Endothelial cell of umbilical vein (primary cell): ENCODE data around the gene MORC1. TPM values are rescaled to one million over a fixed set of nuclear protein-coding genes. Genes with fewer than 3 reads are reported as not detected.

Source experiments
- BruUV-seq: library from RNA; stranded (reverse); fragments of 400-500 nt; replicated peaks from 2 replicates; lab custom pipeline; 2021; lab: Mats Ljungman, UMichigan
- CTCF ChIA-PET: fragments of 300-600, 350-600 bp; sonication (Branson Sonifier 250); formaldehyde crosslinking; loops from one replicate; lab custom pipeline; 2021; ENCODE audit warnings: antibody characterized with exemption, inconsistent platforms; lab: Charles Lee
- POLR2A ChIA-PET: fragments of 300-600, 350-600 bp; sonication (Branson Sonifier 250); formaldehyde crosslinking; loops from one replicate; lab custom pipeline; 2021; ENCODE audit warnings: antibody characterized with exemption, inconsistent platforms; lab: Charles Lee
- DNase-seq: peaks from one replicate; pipeline ENCODE4 v3.0.0-alpha.2; 2011; ENCODE audit warnings: low read depth, low spot score
- FAIRE-seq: peaks from 2 replicates; lab custom pipeline; 2011; peaks lifted over from hg19 to GRCh38; lab: Jason Lieb, UNC
- H2AFZ ChIP-seq: 2 replicates; pipeline ENCODE4 v1.6.0; 2012; ENCODE audit warnings: low read depth, low read length, control low read depth, inconsistent platforms
- H3K27ac ChIP-seq: 2 replicates; pipeline ENCODE4 v1.5.1; 2011; ENCODE audit warnings: low read depth, mild to moderate bottlenecking, control low read depth, low read length, moderate library complexity; ENCODE audit not compliant: insufficient read depth
- H3K27me3 ChIP-seq, 2 experiments: 2 replicates each; pipeline versions ENCODE4 v1.6.0 to v1.6.1; 2011; ENCODE audit warnings: low read length in 2 of 2, mixed read lengths in 1 of 2; ENCODE audit not compliant: control insufficient read depth in 2 of 2, insufficient read depth in 2 of 2
- H3K36me3 ChIP-seq, 2 experiments: 2 replicates in 1 of 2; 3 replicates in 1 of 2; pipeline ENCODE4 v1.5.1; 2011; ENCODE audit warnings: low read length in 2 of 2, mild to moderate bottlenecking in 1 of 2, moderate library complexity in 1 of 2; ENCODE audit not compliant: control insufficient read depth in 2 of 2, insufficient read depth in 2 of 2; ENCODE audit errors: extremely low read depth in 1 of 2
- H3K4me1 ChIP-seq: 3 replicates; pipeline ENCODE4 v1.5.1; 2011; ENCODE audit warnings: mild to moderate bottlenecking, low read length; ENCODE audit not compliant: control insufficient read depth, insufficient read depth; ENCODE audit errors: extremely low read depth
- H3K4me2 ChIP-seq: 2 replicates; pipeline ENCODE4 v1.6.1; 2011; ENCODE audit warnings: low read length, control low read depth, mixed read lengths; ENCODE audit not compliant: insufficient read depth
- H3K4me3 ChIP-seq, 3 experiments: fragments of 200-600 bp in 1 of 3; sonication (generic), shearing (Covaris generic) in 1 of 3; replicated peaks in 1 of 3; 2 replicates each; pipeline ENCODE4 v1.5.1; 2011 to 2016; ENCODE audit warnings: control low read depth in 3 of 3, low read length in 3 of 3, mild to moderate bottlenecking in 2 of 3, inconsistent platforms in 1 of 3, low read depth in 1 of 3, moderate library complexity in 1 of 3; ENCODE audit not compliant: insufficient read depth in 1 of 3
- H3K79me2 ChIP-seq: 2 replicates; pipeline ENCODE4 v1.6.0; 2012; ENCODE audit warnings: low read length, inconsistent platforms; ENCODE audit not compliant: control insufficient read depth, insufficient read depth
- H3K9ac ChIP-seq: replicated peaks from 2 replicates; pipeline ENCODE3; 2011; ENCODE audit warnings: low read length, control low read depth; ENCODE audit not compliant: insufficient read depth; ENCODE audit errors: extremely low read depth
- H3K9me1 ChIP-seq: replicated peaks from 3 replicates; pipeline ENCODE4 v1.6.0; 2011; ENCODE audit warnings: mild to moderate bottlenecking, low read length; ENCODE audit not compliant: control insufficient read depth, insufficient read depth; ENCODE audit errors: extremely low read depth
- H3K9me3 ChIP-seq: replicated peaks from 2 replicates; pipeline ENCODE4 v1.5.1; 2012; ENCODE audit warnings: low read length, inconsistent platforms; ENCODE audit not compliant: control insufficient read depth, insufficient read depth
- H4K20me1 ChIP-seq: replicated peaks from 2 replicates; pipeline ENCODE3; 2011; ENCODE audit warnings: mild to moderate bottlenecking, low read length; ENCODE audit not compliant: control insufficient read depth, insufficient read depth; ENCODE audit errors: extremely low read depth
- CTCF ChIP-seq, 2 donors: IDR thresholded peaks; 1 replicate in 1 of 2; 2 replicates in 1 of 2; pipeline ENCODE4 v1.5.1; 2011; ENCODE audit warnings: low read length in 2 of 2, mild to moderate bottlenecking in 2 of 2, moderate library complexity in 2 of 2, control low read depth in 1 of 2, inconsistent platforms in 1 of 2, low read depth in 1 of 2; ENCODE audit not compliant: insufficient read depth in 1 of 2; ENCODE audit errors: extremely low read depth in 1 of 2
- EZH2 ChIP-seq: IDR thresholded peaks from 2 replicates; pipeline ENCODE4 v1.6.1; 2012; ENCODE audit warnings: borderline replicate concordance, low read depth, mild to moderate bottlenecking, moderate library complexity, low read length, inconsistent platforms; ENCODE audit not compliant: severe bottlenecking
- FOS ChIP-seq: IDR thresholded peaks from 2 replicates; pipeline ENCODE4 v1.6.1; 2011; ENCODE audit warnings: mild to moderate bottlenecking, low read length, moderate library complexity, borderline replicate concordance; ENCODE audit not compliant: insufficient read depth
- GATA2 ChIP-seq: IDR thresholded peaks from 2 replicates; pipeline ENCODE4 v1.7.0; 2011; ENCODE audit warnings: low read depth, mild to moderate bottlenecking, moderate library complexity, mixed read lengths, low read length; ENCODE audit not compliant: insufficient read length, insufficient read depth
- JUN ChIP-seq: IDR thresholded peaks from 2 replicates; pipeline ENCODE4 v1.6.1; 2011; ENCODE audit warnings: borderline replicate concordance, low read depth; ENCODE audit not compliant: insufficient read length, insufficient read depth
- POLR2A ChIP-seq: IDR thresholded peaks from 2 replicates; pipeline ENCODE4 v1.6.1; 2012; ENCODE audit warnings: low read depth, mild to moderate bottlenecking, control low read depth, low read length
- dilution Hi-C: fragments of 300-500 bp; cut with MboI; formaldehyde crosslinking; loops from one replicate; pipeline ENCODE4 v1.15.0; 2019; ENCODE audit warnings: low sequenced_read_pairs; ENCODE audit not compliant: extremely low pct_ligation_motif_present
- intact Hi-C: fragments of 100-400 bp; cut with micrococcal nuclease; formaldehyde crosslinking; loops from one replicate; pipeline ENCODE4 v1.10.0; 2022
- polyA plus RNA-seq, 4 experiments: library from polyadenylated mRNA; depleted of rRNA in 3 of 4; stranded (reverse) in 3 of 4; unstranded in 1 of 4; fragments of >200 nt; gene quantifications; 2 replicates each; pipeline versions ENCODE4 v1.2.1 to v1.2.3, GENCODE V29; 2011 to 2012; ENCODE audit warnings: missing spikeins in 1 of 4
- total RNA-seq: library from RNA; stranded (reverse); gene quantifications from 2 replicates; pipeline ENCODE4 v1.2.3, GENCODE V29; 2021

MORC1 gene
- total and polyA plus RNA-seq, 2 donors (not counting 3 experiments of a cell fraction or from before 2014, with no cell fraction given): not detected

DNA sequence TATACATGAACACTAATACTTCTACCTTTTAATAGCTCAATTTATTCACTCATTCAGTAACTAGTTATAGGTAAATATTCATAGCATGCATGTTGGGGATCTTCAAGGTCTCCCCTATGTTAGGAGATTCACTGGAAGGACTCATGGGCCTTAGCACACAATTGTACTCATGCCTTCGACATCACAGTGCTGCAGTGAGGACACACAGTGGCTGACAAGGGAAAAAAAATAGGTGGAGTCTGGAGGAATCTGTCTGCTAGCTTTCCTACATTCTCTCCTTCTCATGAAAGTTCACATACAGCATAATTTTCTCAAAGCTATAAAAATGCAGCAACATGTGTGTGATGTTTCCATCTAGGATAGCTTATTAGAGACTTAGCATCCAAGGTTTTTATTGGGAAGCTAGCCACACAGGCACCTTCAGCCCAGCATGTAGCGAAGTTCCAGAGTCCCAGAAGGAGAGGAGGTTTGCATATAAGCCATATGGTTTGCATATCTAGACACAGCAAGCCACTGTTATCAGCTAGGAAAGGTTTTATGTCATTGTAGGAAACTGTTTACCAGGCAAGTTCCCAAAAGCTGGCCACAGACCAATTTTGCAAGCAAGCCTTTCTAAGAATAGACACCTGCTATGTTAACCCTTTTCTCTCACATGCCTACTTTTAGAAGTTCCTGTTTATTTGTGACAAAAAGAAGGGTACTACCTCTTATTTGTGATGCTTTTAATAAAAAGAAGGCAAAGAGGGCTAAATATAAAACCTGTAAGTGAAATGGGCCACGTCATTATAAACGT lies 46.4 kb downstream of the MORC1 start:
- POLR2A ChIA-PET: no interaction called here
- no peak overlapping the region for H3K4me2 ChIP-seq
- H3K4me1 ChIP-seq: no peaks in the 10 kb centered on the region
- FAIRE-seq: no peak
- H2AFZ ChIP-seq: no peak overlapping the region
- no TSS peak for BruUV-seq
- TF ChIP-seq EZH2 (no peak), CTCF (IDR thresholded peaks at IDR 0.05; ENCODE audit: extremely low read depth in 1 of 2, insufficient read depth in 1 of 2, low read depth in 1 of 2, low read length in 2 of 2) (no peak), POLR2A (no peak), FOS (no peak), JUN (no peak), GATA2 (no peak)
- H4K20me1 ChIP-seq: no peaks in the 10 kb centered on the region
- H3K36me3 ChIP-seq: no peaks in the 10 kb centered on the region
- no peaks in the 10 kb centered on the region for H3K79me2 ChIP-seq
- no peaks in the 10 kb centered on the region for H3K27me3 ChIP-seq
- CTCF ChIA-PET: interaction anchor here (1.9 kb wide), 1 partner anchor 9 kb away, joined by 5 read pairs; no protein-coding TSS in a partner anchor
- intact Hi-C loops (no loop called here), dilution Hi-C loops (no loop called here)
- no peak for DNase-seq
- H3K4me3 ChIP-seq: no peak overlapping the region
- no peak overlapping the region for H3K27ac ChIP-seq
- H3K9me1 ChIP-seq: no peaks in the 10 kb centered on the region
- H3K9ac ChIP-seq: no peak overlapping the region
- no peaks in the 10 kb centered on the region for H3K9me3 ChIP-seq
